Activated CD8-positive, alpha-beta memory T cell treated with anti-CD3 and anti-CD28 coated beads, Interleukin-2, amount 50 U/mL, for 1 hour (primary cell): ENCODE measurements around the gene APOBEC3G.

Experiments
- DNase-seq: peaks from one replicate; pipeline ENCODE4 v3.0.0-alpha.2; 2020; ENCODE audit errors: extremely low read depth

Gene APOBEC3G

DNA sequence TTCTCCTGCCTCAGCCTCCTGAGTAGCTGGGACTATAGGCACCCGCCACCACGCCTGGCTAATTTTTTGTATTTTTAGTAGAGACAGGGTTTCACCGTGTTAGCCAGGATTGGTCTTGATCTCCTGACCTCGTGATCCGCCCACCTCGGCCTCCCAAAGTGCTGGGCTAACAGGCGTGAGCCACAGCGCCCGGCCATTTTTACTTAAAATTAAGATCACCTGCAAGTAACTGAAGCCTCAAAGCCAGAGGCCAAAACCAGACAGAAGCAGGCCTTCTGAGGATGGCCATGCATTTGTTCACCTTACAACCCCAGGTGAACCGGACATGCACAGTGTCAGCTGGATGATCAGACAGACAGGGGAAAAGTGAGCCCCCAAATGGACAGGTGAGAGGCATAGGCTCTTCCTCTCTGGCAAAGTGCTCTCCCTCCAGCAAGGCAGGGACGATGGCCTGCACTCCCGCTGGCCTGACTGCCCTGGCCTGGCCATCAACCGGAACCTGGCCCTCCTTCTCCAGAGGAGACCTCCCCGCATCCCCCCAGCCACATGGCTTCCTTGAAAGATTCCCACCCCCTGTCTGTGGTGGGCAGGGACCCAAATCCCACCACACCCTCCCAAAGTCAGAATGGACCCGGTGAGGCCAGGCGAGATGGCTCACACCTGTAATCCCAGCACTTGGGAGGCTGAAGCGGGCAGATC is 45.8 kb downstream of the APOBEC3G start:
- no peak for DNase-seq

DNA sequence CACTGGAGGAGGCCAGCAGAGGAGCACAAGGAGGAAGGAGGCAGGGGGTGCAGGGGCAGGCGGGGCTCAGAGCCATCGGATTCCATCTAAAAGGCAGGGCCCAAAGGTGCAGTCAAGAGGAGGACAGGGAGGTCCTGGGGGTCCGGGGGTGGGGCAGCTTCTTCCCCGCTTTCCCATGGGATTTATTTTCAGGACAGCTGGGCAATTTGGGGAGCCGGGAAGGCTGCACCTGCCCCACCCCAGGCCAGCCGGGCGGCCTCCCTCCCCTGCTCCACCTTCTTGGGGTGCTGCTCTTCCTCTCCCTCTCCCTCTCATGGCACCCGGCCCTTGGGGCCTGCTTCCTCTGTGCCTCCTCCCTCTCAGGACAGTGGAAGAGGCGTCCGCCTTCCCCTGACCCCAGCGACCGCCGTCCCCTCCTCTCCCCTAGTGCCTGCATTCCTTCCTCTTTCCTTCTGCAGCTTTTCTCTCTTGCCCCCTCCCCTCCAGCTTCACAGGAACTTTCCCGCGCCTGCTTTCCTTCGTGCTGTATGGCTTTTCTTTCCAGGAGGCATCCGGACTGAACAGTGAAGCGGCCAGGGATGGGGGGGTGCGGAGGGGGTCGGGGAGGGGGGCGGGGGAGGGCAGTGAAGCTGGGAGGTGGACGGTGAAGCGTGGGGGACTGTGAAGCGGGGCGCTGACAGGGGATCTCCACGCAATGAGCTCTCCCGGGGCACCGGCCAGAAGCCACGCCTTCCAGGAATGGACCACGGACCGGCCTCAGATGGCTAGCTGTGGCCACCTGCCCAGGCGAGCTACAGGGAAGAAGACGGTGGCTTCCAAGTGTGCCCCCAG is 46.9 kb downstream of the APOBEC3G start:
- DNase-seq: no peak

- no peak for DNase-seq
Observed at GRCh38 chr22:39125622-39126021, 48.5 kb downstream of the APOBEC3G start.

DNA sequence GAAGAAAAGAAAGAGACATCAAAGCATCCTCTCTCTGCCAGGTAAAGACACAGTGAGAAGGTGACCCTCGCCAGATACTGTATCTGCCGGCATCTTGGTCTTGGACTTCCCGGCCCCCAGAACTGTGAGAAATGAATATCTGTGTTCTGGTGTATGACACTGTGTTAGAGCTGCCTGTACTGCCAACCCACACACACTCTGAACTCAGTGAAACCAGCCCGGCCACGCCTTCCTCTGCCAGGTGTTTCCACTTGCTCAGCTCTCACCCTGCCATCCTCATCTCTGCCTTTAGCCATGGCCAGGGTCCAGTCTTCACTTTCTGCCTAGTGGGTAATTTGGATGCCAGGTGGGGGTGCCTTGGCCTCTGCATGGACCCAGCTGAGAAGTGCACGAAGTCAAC is 51.4 kb downstream of the APOBEC3G start:
- no peak for DNase-seq

- DNase-seq: no peak
Observed at GRCh38 chr22:39129081-39129480, 52.0 kb downstream of the APOBEC3G start.

GRCh38 chr22:39129746-39130145 is 52.7 kb downstream of the APOBEC3G start:
- DNase-seq: no peak

DNA sequence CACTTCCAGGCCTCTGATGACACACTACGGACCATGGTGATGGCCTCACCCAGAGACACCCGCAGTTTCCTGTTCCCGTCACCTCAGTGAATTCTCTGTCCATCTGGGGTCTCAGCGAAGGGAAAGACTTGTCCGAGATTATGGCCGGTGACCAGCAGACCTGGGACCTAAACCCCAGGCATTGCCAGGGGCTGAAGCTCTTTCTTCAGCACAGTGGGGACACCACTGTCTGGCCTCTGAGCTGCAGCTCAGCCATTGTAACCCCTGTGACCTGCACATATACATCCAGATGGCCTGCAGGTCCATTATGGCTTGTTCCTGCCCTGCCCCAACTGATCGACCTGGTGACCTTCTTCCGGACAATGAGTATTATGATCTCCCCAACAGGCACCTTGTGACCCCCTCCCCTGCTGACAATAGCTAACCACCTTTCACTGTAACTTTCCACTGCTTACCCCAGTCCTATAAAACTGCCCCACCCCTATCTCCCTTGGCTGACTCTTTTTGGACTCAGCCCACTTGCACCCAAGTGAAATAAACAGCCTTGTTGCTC is 53.2 kb downstream of the APOBEC3G start:
- no peak for DNase-seq

DNA sequence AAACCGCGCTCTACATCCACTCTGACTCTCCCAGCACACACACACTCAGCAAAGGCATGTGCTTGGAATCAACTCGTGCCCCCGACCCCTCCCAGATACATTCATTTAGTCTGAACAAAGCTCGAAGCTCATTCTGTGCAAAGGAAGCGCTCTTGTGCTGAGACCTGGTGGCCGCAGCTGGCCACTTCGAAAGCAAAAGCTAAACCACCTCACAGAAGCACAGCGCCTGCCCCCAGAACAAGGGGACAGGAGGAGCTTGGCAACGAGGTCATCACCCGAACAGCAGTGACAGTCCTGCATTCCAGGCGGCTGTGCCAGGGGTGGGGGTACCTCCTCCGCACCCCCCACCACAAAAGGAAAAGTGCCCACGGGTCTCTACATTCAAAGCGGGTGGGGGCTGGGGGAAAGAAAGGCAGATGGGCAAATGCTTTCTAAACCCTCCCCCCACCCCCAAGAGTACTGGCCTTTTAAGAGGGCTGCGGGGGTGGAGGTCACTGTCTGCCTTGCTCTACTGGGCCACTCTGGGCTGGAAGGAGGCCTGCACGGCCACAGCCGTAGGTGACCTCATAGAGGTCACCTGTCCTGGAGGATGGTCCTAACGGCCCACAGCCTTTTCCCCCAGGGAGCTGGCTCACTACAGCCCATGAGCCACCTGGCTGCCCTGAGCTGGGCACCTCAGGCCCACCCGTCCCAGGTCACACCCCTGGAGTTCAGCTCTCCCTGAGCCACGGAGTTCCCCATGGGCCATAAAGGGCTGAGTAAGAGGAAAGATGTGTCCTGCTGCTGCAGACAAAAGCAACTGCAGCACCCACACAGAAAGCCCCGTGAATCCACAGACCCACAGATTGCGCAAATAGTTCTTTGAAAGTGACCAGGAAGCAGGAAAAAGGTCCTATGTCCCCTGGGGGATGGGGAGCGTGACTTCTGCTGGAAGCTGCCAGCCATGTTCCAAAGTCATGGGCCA is 54.1 kb downstream of the APOBEC3G start:
- DNase-seq: no peak

DNA sequence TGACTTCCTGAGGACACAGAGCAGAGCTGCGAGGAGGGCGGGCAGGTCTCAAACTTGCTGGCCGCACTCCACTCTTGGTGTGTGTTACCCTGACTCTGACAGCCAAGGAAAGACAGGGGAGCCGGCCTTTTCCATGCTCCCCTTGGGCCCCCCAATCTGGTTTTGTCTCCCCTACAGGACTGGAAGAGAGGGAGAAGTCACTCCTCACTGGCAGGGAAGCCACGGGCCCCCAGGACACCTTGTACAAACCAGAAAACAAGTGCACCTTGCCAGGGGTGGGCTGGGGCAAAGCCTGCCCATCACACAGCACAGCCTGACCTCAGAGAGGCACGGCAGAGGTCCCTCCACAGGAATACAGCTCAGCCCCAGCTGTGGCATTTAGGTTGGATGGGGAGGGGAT is 55.2 kb downstream of the APOBEC3G start:
- DNase-seq: no peak

- no peak for DNase-seq
Observed at GRCh38 chr22:39132871-39133524, 55.9 kb downstream of the APOBEC3G start.

- DNase-seq: no peak
Observed at GRCh38 chr22:39133871-39134270, 56.8 kb downstream of the APOBEC3G start.

DNA sequence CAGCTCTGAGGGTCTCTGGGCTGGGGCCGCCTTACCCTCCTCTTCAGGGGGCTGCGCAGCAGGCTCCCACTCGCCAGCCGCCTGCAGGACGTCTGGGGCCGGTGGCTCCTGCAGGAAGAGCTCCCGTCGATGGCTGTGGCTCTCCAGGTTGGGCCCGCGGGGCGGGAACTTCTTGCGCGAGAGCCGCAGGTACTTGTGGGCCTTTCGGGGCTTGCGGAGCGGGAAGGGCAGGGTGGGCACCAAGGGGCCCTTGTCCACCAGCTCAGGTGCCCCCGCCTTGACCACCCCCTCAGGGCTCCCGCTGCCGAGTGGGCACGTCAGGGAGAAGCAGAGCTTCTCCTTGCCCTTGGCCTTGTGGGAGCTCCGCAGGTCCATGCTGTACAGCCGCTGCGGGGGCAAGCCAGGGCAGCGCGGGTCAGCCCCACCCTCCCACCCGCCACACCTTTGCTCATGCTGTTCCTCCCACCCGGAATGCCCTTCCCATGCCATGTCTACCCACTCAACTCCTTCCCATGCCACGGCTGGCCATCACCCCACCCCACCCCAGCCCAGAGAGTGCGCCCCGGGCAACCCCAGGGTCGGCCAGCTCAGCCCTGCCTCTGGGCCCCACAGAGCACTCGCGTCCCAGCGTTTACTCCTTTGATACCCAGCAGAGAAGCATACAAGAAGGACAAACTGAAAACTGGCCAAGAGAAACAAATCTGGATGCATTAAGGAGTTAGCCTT is 57.5 kb downstream of the APOBEC3G start:
- no peak for DNase-seq

DNA sequence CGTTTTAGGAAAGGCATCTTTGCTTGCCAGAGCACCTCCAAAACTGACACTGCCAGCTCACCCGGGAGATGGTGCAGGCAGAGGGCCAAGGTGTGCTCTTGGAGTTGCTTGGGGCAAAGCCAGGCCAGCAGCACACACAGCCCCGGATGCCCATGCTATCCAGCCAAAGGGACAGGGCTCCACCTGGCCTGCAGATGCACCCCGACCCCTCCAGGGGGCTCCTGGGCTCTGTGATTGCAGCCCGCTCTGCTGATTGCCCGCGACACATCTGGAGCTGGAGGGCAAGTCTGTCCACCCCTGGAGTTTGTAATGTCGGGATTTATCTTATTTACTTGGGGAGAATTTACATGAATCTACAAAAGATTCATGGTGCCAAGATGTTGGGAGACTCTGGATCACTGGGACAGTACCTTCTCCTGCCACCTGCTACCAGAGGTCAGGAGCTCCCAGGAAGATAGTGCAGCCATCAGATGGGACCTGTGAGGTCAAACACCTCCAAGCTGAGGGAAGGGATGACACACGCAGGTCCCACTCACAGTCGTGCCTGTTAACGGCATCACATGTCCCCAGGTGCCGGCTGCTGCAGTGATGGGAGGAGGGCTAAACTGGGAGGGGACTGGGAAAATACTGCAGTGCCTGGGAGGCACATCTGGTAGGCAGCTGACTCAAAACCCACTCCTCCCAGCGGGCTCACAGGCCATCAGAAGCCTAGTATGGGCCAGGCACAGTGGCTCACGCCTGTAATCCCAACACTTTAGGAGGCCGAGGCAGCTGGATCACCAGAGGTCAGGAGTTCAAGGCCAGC is 58.2 kb downstream of the APOBEC3G start:
- DNase-seq: no peak

DNA sequence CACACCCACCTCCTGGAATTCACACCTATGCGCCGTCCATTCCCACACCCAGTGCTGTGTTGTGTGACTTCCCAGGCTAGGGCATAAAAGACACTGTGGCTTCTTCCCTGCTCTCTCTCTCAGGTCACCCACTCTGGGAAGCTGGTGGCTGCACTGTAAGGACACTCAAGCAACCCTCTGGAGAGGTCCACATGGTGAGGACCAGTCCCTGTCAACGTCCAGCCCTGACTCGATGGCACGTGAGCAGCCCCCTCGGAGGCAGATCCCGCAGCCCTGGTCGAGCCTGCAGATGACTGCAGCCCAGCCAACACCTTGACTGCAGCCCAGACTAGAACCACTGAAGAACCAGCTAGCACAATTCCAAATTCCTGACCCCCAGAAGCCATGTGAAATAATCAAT is 59.2 kb downstream of the APOBEC3G start:
- no peak for DNase-seq
